NCI-H446 (cell line): ENCODE results near the gene LACC1.
A peak's percentile ranks its signal among the peaks of the same experiment; 100 is the strongest.

ENCODE experiments used
- DNase-seq, 2 experiments: peaks; one replicate each; lab custom pipeline; 2025; lab: John Stamatoyannopoulos, UW

Gene LACC1

DNA sequence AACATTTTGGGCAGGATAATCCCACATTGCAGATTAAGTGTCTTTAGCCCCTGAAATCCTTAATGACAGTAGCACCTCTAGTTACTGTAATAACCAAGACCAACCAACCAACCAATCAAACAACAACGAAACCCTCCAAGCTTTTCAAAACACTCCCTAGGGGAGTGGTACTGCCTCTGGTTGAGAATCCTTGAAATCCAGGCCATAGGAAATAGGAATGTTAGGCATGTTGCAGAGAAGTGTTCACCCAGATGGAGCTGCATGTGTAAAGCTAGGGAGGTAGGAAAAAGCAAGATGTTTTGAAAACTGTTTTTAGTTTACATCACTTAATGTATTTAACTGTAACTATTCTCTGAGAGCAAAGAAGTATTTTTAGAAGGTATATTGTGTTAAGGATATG is 4.5 kb downstream of the LACC1 start:
- no peak for DNase-seq

DNA sequence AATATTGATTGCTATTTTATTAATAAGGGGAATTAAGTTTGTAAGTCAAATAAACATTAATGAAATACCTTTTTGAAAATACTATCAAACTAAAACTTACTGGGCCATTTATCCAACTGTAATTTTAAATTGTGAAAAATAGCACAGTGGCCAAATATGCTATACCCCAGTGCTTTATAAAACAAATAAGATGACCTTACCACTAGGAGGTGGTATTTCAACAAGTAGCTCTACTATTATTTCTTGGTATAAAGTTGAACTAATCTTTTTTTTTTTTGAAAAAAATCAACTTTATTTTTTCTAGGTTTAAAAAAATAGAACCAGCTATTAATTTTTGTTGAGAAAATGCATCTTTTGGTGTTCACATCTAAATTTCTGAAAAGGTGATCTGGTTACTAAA is 14.7 kb downstream of the LACC1 start:
- DNase-seq = no peak

DNA sequence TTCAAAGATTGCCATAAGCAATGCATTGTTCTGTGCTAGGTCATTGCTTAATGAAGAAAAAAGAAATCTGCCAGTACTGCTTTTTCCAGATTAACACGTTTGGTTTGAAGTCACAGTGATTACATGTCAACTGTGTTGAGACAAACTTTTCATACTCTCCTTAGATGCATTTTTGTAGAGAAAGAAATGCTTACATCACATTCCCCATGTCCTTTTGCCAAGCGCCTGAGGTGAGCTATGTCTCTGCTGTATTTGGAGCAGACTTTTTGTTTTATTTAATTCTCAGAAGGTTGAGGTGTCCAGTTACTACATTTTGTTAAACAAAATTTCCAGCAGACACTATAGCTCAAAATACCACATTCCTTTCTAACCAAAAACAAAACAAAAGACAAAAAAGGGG is 16.2 kb downstream of the LACC1 start:
- DNase-seq = no peak

DNA sequence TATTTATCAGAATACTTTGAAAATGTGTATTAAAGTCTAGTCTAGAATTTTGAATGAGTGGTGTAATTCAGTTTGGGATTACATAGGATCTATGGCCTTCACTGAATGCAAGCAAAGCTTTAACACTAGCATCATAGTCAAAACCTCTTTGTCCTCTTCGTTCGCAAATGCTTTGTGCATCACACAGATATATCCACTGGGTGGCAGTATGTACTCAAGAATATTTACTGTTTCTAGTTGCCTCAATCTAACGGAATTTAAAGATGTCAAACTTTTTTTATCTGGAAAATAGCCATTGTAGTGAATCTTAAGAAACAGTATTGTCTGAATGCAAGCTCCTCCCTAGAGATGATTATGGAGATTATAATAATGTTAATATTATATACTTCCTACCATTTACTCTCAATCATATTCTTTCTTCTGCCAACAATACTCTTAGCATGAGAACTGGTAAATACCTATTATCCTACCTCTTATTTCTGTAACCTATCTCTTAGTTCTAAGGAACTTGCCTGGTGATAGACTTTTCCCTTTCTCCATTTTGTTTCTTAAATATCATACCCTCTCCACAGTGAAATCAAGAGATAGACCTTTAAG is 25.8 kb downstream of the LACC1 start:
- DNase-seq = peak; percentile 59 to 76

DNA sequence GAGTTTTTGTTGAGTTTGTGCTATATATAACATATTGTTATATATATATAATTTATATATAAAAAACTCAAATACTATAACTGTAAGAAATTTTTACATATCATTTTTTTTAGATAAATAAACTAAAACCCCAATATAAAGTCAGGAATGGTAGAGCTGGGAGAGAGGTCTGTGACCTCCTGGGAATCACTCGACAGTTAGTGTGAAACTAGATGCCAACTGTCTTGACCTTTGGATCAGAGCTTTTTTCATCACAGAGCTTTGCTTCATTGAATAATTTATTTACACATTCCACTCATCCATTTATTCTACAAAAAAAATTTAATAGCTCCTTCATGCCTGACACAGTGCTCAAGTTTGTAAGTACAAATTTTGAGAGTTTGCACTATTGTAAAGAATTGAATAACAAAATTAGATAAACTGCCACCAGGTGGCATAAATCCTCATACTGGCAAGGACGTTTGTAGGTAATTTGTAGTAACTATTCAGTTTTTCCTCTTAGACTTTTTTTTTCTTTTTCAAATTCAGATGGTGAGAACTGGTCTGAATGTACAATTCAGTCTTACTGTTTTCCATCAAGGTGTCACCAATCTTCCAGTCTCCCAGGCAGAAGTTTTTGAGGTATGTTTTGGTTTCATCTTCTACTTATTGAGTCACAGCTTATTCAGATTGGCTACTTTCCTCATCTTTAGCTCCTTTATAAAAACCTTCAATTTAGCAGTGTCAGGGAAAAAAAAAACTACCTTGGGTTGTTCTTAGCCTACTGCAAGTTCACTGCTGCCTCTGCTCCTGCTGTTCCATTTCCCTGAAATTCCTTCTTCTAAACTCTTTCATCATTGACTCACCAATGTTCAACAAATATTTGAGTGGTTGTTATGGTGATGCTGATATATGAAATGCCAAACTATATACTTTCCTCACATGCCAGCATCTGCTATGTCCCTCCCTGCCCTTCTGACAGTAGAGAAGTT is 28.7 kb downstream of the LACC1 start:
- DNase-seq = peak in 1 of 2 experiments; percentile 63

DNA sequence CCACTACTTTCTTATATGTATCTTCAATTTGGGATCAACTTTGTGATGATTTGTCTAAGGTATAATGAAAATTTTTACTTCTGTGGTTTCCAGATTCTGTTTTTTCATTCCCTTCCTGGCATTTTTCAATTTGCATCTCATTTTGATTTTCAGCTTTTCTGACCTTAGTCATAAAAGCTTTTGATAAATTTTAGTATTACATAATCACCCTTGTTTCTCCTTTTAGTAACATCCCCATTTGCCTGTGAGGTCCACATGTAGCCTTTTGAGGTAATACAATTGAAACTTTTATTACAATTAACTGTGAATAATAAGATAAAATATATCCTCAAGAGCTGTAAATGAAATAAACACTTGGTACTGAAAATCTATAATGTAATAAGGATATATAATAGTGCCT is 31.2 kb downstream of the LACC1 start:
- no peak for DNase-seq

DNA sequence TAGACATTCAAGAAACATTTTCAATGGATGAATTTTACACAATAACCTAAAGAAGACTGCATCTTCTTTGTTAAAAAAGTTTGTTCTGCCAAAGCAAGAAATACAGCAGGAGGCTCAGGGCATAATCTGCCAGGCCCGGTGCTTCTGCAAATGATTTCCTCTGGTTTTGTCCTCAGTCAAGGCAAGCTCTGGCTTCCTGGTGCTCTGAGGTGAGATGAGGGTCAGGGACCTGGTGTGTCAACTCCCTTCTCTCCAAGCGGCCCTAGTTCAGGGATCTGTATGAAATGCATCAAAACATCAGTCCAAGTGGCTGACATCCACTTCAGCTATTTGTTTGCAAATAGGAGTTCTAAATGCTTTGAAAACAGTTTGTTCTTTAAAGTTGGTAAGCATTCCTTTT is 31.6 kb downstream of the LACC1 start:
- DNase-seq = no peak

DNA sequence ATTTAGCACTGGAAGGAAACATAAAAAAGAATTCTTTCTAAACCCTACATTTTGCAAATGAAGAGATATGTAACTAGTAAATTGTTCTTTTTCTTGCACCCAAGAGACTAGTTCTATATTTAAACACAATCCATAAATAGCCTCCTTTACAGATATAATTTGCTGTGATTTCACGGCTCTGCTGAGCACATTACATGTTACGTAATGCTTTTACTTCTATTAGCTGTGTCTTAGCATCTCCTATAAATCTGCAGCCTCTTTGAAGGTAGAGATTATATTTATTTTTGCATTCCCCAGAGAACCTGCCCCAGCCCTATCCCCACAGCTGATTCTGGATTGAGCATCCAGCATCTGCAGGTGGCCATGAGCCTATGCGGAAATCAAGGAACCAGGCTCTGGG is 32.2 kb downstream of the LACC1 start:
- no peak for DNase-seq

DNA sequence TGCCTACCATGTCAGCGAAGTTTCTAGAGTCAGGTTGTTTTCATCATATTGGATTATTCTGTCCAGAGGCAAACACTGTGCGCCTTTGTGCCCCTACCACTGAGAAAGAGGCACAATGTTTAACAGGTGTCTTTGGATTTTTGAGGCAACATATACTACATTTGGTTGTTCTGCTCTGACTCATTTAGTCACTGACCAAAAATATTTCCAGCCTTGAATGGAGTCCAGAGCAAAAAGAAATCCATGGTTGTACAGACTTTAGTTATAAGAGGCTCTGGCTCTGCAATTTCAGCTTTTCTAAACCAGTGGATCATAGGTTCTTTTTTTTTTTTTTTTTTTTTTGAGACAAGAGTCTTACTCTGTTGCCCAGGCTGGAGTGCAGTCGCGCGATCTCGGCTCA is 35.7 kb downstream of the LACC1 start:
- DNase-seq = no peak

DNA sequence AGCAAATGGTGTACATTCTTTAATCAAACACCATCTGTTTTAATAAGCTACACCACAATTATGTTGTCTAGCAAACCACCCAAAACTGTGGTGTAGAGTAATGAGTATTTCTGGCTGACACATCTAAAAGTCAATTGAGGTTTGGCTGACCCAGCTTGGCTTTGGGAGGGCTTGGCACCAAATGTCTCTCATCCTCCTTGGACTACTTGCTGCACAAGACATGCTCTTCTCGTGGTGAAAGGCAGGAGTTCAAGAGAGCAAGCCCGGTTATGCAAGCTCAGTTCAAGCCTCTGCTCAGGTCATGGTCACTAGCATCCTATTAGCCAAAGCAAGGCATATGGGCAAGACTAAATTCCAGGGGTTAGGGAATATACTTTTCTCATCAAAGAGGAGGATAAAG is 37.1 kb downstream of the LACC1 start:
- DNase-seq = peak in 1 of 2 experiments; percentile 37

DNA sequence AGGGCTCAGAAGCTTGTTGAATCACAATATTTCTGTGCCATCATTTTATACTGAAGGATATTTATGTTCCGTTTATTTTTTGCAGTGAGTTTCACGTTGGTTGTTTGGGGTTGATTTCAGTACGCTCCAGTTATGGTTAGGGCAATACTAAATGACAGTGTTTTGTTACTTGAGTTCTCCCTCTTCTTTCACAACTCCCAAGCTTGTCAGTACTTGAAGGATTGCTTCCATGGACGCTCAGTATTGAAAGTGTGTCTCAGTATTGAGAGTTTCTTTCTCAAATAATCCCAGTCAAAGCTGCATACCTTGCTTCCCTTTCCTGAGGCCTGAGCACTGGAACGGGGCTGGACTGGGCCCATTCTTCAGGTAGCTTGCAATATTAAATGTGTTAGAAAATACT is 38.9 kb downstream of the LACC1 start:
- no peak for DNase-seq

DNA sequence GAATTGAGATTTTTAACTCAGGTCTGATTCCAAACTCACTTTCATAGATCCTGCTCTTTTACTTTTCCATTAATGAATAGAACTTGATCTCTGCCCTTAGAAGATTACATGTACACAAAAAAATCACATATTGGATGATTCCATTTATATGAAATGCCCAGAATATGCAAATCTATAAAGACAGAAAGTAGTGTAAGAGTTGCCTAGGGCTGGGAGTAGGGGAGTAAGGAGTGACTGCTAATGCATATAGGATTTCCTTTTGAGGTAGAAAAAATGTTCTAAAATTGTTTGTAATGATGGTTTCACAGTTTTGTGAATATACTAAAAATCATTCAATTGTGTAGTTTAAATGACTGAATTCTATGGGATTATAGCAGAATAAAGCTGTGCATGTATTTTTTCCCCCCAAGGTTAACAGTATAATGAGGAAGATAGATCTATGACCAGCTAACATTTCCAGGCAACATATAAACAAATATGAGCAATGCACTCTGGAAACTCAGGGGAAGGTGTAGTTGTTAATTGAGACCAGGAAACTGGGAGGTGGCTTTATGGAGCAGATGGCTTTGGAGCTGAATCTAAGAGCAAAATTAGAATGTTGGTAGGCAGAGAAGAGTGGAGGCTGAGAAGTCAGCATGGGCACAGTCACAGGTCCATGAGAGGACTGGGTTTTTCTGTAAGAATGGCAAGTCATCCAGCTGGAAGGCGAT is 41.4 kb downstream of the LACC1 start:
- DNase-seq = no peak

DNA sequence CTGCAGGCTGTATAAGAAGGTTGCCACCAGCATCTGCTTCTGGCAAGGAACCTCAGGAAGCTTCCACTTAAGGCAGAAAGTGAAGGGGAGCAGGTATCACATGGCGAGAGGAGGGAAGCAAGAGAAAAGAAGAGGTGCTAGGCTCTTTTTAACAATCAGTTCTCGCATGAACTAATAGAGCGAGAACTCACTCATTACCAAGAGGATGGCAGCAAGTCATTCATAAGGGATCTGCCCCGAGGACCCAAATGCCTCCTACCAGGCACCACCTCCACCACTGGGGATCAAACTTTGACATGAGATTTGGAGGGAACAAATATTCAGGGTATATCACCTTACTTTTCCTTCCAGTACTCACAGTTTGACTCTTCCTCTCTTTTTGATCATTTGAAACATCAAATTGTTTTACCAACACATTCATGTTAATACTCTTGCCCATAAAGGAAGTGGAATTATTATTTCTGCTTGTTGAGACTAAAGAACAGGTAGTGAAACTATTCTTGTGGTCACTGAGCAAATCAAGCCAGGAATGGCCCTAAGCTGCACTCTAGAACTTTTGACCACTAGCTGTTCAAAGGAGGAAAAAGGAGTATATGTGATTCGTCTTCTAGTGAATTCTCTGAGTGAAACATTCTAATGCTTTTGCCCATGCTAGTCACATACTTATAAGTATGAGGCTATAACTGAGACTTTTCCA is 45.0 kb downstream of the LACC1 start:
- no peak for DNase-seq

DNA sequence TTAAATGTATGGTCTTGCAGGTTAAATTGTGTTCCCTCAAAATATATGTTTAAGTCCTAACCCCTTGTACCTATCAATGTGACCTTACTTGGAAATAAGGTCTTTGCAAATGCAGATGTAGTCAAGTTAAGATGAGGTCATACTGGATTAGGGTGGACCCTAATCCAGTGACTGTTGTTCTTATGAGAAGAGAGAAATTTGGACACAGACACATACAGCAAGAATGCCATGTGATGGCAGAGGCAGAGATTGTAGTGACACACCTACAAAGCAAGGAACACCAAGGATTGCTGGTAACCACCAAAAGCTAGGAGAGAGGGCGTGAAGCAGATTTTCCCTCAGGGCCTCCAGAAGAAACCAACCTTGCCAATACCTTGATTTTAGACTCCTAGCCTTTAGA is 50.2 kb downstream of the LACC1 start:
- DNase-seq = no peak

DNA sequence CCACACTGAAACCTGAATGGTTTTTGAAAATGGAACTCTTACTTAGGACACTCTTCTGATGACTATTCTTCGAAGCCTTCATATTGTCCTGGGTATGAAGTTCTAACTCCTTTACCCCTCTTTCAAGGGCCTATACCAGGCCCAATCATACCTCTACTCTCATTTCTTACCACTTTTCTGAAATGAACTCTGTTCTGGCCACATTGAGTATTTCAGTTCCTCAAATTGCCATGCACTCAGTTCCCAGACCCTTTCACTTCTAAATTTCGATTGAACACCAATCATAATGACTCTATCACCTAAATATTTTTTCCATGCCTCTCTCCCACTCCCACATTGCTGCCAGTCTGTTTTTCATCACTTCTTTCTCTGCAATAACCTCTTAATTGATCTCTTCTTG is 53.7 kb downstream of the LACC1 start:
- no peak for DNase-seq

DNA sequence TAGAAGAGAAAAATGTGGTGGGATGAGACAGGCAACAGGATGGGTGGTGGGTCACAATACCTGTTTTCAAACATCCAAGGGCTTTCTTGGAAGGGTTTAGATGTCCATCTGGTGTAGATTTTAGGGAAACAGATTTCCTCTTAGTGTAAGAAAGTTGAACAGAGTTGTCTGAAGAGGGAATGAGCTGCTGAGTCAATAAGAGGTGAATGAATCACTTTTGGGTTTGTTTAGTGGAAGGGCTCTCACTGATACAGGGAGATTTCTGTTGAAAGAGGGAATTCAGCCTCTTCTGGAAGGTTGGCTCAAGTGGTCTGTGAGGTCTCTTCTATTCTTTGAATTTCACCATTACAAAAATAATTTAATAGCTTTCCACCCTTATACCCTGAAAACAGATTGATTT is 54.6 kb downstream of the LACC1 start:
- no peak for DNase-seq

DNA sequence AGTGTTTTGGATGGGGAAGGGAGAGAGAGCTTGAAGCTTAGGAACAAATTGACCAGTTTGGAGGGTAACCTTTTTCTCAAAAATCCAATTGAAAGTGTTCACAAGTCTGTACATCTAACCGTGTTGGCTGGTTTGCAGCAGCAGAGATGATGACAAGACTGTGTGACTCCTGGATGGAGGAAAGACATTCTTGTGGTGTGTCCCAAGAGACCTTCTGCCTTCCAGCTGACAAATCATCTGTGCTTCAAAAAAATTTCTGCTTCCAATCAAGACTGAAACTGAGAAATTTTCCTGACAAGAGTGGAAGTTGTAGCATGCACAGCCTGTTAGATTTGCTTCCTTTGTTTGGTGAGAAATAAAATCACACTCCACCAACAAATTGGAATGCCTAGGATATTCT is 56.2 kb downstream of the LACC1 start:
- no peak for DNase-seq

DNA sequence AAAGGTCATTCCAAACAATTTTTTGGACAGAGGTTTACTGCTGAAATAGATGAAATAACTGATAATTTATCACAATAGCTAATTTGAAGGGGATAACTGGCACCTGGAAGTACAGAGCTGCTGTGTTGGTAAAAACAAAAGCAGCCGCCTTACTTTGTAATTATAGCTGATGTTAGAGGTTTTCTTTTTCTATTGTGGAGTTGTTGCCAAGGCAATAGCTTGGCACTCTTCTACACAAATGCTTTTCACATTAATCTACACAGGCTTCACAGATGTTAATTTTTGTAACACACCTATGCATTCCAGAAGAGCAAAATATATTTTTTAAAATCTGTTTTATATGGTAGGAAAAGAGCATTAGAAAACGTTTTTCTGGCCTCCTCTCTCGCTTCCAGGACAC is 56.9 kb downstream of the LACC1 start:
- DNase-seq = no peak

DNA sequence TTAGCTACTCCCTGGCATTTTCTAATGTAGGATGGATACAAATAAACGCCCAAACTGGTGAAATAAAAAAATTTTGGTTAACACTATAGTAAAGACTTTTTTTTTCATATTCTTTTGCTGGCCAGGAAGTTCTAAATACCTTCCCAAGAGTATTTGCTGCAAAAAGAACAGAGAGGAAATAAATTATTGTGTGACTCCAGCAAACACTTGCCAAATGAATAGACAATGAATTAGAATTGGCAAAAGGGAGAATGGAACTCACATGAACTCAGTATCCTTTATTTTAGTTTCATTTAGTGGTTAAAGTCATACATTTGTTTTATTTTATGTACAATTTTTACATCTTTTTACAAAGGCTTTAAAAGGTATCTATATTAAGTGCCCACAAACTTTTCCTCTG is 58.1 kb downstream of the LACC1 start:
- DNase-seq = no peak

DNA sequence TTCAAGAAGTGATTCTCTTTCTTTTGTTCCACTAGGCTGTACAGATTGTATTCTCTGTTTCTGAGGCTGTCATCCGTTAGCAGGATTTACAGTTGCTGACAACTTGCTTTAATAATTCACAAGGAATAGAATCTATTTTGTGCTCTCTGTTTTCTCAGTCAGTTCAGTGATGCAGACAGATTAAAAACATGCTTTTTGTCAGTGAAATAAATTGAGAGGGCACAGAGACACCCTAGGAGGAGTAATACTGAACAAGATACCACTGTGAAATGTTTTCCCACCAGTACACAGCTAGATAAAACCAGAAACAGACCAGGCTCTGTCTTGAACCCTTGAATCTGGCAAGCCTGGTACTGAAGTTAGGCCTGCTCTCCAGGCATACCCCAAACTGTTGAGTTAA is 58.7 kb downstream of the LACC1 start:
- no peak for DNase-seq

DNA sequence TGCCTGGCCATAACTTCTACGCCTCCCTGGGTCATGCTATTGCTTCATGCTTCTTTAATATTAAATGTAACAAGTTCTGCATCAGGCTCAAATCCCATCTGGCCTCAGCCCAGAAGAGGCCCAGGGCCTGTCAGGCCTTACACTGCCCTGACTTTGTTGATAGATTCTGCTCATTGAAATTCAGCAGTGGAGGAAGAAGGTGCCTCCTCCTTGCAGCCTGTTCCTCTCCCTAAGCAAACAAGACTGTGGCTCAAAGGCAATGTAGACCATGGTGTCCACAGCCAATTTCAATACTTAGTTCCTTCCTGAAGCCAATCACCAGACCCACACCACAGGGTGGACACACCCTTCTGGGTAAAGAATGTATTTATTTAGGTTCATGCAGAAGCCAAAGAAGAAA is 59.4 kb downstream of the LACC1 start:
- no peak for DNase-seq

DNA sequence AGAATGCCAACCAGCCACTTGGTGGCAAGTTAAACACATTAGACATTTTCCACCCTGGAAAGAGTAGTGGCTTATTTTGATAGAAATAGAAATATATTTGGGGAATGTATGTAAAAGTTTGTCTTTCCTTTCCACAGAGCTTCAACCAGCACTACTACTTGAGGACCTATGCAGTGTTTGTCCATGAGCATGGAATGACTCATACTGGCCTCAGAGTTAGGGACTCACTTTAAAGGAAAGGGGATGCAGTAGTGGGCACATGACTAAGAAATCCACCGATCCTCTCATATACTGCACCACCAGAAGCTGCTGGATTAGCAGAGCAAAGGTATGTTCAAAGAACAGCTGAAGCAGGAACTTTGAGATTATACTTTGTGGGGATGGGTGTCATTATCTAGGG is 62.6 kb downstream of the LACC1 start:
- no peak for DNase-seq
